GM23338 (cell line): ENCODE results near the gene LTBP2. TPM values are rescaled to one million over a fixed set of nuclear protein-coding genes. Genes with fewer than 3 reads are reported as not detected.

Experiments used
- ATAC-seq: fragments of 200-7000 bp; cut with Tn5 transposase; 3 replicates; pipeline ENCODE4 v1.9.1; 2020
- DNase-seq: peaks from one replicate; pipeline ENCODE4 v3.0.0-alpha.2; 2015; ENCODE audit warnings: low spot score
- H2AFZ ChIP-seq: fragments of 200-600 bp; sonication (generic); 2 replicates; pipeline ENCODE4 v1.8.0; 2016; ENCODE audit warnings: antibody characterized with exemption, mild to moderate bottlenecking, moderate library complexity
- H3F3A ChIP-seq: fragments of 200-600 bp; sonication (generic); replicated peaks from 2 replicates; pipeline ENCODE4 v1.8.0; 2017; ENCODE audit warnings: antibody characterized with exemption, mixed run types, low read depth
- H3K27ac ChIP-seq: fragments of 200-600 bp; sonication (generic); 2 replicates; pipeline ENCODE4 v1.6.1; 2016; ENCODE audit warnings: low read depth
- H3K27me3 ChIP-seq: fragments of 200-600 bp; sonication (generic); 2 replicates; pipeline ENCODE4 v1.8.0; 2016; ENCODE audit warnings: mild to moderate bottlenecking, mixed run types, moderate library complexity; ENCODE audit not compliant: insufficient read depth
- H3K36me3 ChIP-seq: fragments of 200-600 bp; sonication (generic); 2 replicates; pipeline ENCODE4 v1.8.0; 2016; ENCODE audit warnings: mild to moderate bottlenecking; ENCODE audit not compliant: insufficient read depth
- H3K4me1 ChIP-seq: fragments of 200-600 bp; sonication (generic); 2 replicates; pipeline ENCODE4 v1.8.0; 2016; ENCODE audit warnings: mild to moderate bottlenecking, moderate library complexity; ENCODE audit not compliant: insufficient read depth
- H3K4me2 ChIP-seq: fragments of 200-600 bp; sonication (generic); 2 replicates; pipeline ENCODE4 v1.7.1; 2017; ENCODE audit warnings: mixed run types
- H3K4me3 ChIP-seq: fragments of 200-600 bp; sonication (generic); 2 replicates; pipeline ENCODE4 v1.6.1; 2016; ENCODE audit warnings: mixed run types
- H3K79me2 ChIP-seq: fragments of 200-600 bp; sonication (generic); replicated peaks from 2 replicates; pipeline ENCODE4 v1.8.0; 2017; ENCODE audit warnings: mild to moderate bottlenecking; ENCODE audit not compliant: insufficient read depth
- H3K9me2 ChIP-seq: fragments of 200-600 bp; sonication (generic); 2 replicates; pipeline ENCODE4 v1.8.0; 2017; ENCODE audit not compliant: insufficient read depth
- H4K20me1 ChIP-seq: fragments of 200-600 bp; sonication (generic); replicated peaks from 2 replicates; pipeline ENCODE4 v1.8.0; 2017; ENCODE audit warnings: mild to moderate bottlenecking; ENCODE audit not compliant: insufficient read depth
- H3K27ac Mint-ChIP-seq: 2 replicates; pipeline ENCODE4 v1.8.0; 2020; ENCODE audit warnings: inconsistent platforms, mild to moderate bottlenecking, moderate library complexity, mixed read lengths
- H3K27me3 Mint-ChIP-seq: 3 replicates; pipeline ENCODE4 v1.8.0; 2022; ENCODE audit warnings: low read depth, mild to moderate bottlenecking, moderate library complexity, mixed read lengths, inconsistent platforms; ENCODE audit not compliant: insufficient read depth, poor library complexity
- H3K36me3 Mint-ChIP-seq: 3 replicates; pipeline ENCODE4 v1.8.0; 2021; ENCODE audit warnings: low read depth, mild to moderate bottlenecking, inconsistent platforms, moderate library complexity, mixed read lengths
- H3K4me1 Mint-ChIP-seq: 3 replicates; pipeline ENCODE4 v1.8.0; 2020; ENCODE audit warnings: mild to moderate bottlenecking, inconsistent platforms, mixed read lengths
- H3K4me3 Mint-ChIP-seq: 3 replicates; pipeline ENCODE4 v1.8.0; 2021; ENCODE audit warnings: moderate library complexity, mild to moderate bottlenecking, inconsistent platforms, mixed read lengths
- H3K9me3 Mint-ChIP-seq: 3 replicates; pipeline ENCODE4 v1.8.0; 2020; ENCODE audit warnings: moderate library complexity, mild to moderate bottlenecking, inconsistent platforms, mixed read lengths
- ETS1 ChIP-seq: IDR thresholded peaks from 2 replicates; pipeline ENCODE4 v1.6.1; 2016; ENCODE audit warnings: antibody characterized with exemption
- EZH2phosphoT487 ChIP-seq: fragments of 200-600 bp; sonication (generic); IDR thresholded peaks from one replicate; pipeline ENCODE4 v1.8.1; 2018; ENCODE audit warnings: antibody characterized with exemption; ENCODE audit not compliant: unreplicated experiment
- JUNB ChIP-seq: IDR thresholded peaks from one replicate; pipeline ENCODE4 v1.6.1; 2016; ENCODE audit warnings: antibody characterized with exemption; ENCODE audit not compliant: unreplicated experiment
- NANOG ChIP-seq: IDR thresholded peaks from 2 replicates; pipeline ENCODE4 v1.6.1; 2016; ENCODE audit warnings: antibody characterized with exemption, borderline replicate concordance
- REST ChIP-seq: IDR thresholded peaks from one replicate; pipeline ENCODE4 v1.6.1; 2018; ENCODE audit warnings: antibody characterized with exemption; ENCODE audit not compliant: unreplicated experiment
- STAT1 ChIP-seq: IDR thresholded peaks from one replicate; pipeline ENCODE4 v1.6.1; 2016; ENCODE audit warnings: antibody characterized with exemption; ENCODE audit not compliant: unreplicated experiment
- ZNF331 ChIP-seq: fragments of 250-450 bp; sonication (Bioruptor Pico); IDR thresholded peaks from 2 replicates; pipeline ENCODE4 v1.5.0; 2020; ENCODE audit warnings: low read depth, mild to moderate bottlenecking, moderate library complexity
- ZNF462 ChIP-seq: fragments of 250-450 bp; sonication (Bioruptor Pico); IDR thresholded peaks from 2 replicates; pipeline ENCODE4 v1.5.0; 2020; ENCODE audit warnings: mild to moderate bottlenecking, moderate library complexity
- polyA plus RNA-seq: library from polyadenylated mRNA; unstranded; fragments of >200 nt; fragmentation: Nextera tagmentation; extraction: Ambion mirVana; gene quantifications from 2 replicates; pipeline ENCODE4 v1.2.1, GENCODE V29; 2016
- total RNA-seq: library from RNA; depleted of rRNA; stranded (reverse); fragments of >200 nt; shearing (Covaris generic); gene quantifications from 2 replicates; pipeline ENCODE4 v1.2.3, GENCODE V29; 2014
- TF ChIP-seq, protein P1 (sequence below), 2 experiments: fragments of 200-600 bp in 1 of 2; sonication (generic) in 1 of 2; conservative IDR thresholded peaks; 2 replicates each; pipeline versions ENCODE4 v1.5.1 to v1.6.1; 2016 to 2017; ENCODE audit warnings: antibody characterized with exemption in 2 of 2, low read depth in 2 of 2, mild to moderate bottlenecking in 2 of 2, moderate library complexity in 1 of 2

The LTBP2 gene
- total and polyA plus RNA-seq, 2 experiments from 2014 or later, result 0.27 to 0.49 TPM

DNA sequence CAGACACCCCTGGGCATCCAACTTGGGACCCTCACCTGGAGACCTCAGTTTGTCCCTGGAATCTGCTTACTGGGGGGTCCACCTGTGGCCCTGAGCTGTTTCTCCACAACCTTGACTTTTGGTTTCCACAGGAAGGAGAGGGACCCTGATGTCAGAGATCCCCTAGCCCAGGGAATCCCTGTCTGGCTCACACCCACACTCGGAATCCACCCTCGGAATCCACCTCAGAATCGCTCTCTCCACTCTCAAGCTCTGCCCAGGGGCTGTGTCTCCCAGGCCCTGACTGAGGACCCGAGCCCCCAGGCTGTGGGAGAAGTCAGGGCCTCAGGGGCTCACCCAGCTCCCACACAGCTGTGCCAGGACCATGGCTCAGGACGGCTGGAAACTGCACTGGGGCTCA lies 17.4 kb downstream of the LTBP2 start:
- Histone ChIP-seq H3K4me3 (no peak overlapping the region), H3K27me3 (no peaks in the 10 kb centered on the region), H4K20me1 (no peaks in the 10 kb centered on the region), H3K4me2 (no peak overlapping the region), H2AFZ (no peak overlapping the region), H3K36me3 (no peaks in the 10 kb centered on the region), H3K9me2 (no peaks in the 10 kb centered on the region), H3K4me1 (no peaks in the 10 kb centered on the region), H3F3A (no peaks in the 10 kb centered on the region), H3K27ac (no peak overlapping the region), H3K79me2 (no peaks in the 10 kb centered on the region)
- Mint-ChIP-seq H3K9me3 (no peaks in the 10 kb centered on the region; the same call in 2 of the 3 replicates), H3K27me3 (peaks cover 4% of the 10 kb centered on the region), H3K27ac (no peak overlapping the region), H3K4me3 (no peak overlapping the region), H3K4me1 (no peaks in the 10 kb centered on the region), H3K36me3 (no peaks in the 10 kb centered on the region)
- DNase-seq, result no peak
- TF ChIP-seq NANOG (no peak), EZH2phosphoT487 (no peak), ZNF331 (CRISPR knock-in tag) (no peak), STAT1 (no peak), ZNF462 (CRISPR knock-in tag) (no peak)
- peak; percentile 22; the same call in 2 of the 3 replicates for ATAC-seq

DNA sequence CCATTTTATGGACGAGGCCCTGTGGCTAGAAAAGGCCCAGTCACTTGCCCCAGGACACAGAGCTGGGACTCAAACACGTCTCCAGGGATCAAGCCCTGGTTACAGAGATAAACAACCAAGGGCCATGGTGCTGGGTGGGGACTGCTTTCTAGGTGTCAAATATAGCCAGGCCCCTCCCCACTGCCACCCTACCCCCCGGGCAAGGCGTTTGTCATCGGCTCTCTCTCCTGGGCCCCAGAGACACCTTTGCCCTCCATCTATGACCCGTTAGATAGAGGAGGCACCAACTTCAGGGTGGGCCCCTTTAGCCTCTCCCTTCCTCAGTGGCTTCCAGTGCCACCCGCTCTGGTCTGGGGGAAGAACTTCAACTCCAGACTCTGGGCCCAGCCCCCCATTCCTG lies 18.0 kb downstream of the LTBP2 start:
- no peak overlapping the region for H3K27ac Mint-ChIP-seq
- no peaks in the 10 kb centered on the region for H3F3A ChIP-seq
- H3K36me3 ChIP-seq, result no peaks in the 10 kb centered on the region
- ATAC-seq (no peak), DNase-seq (no peak)
- no peaks in the 10 kb centered on the region for H3K36me3 Mint-ChIP-seq
- no peak overlapping the region for H3K4me3 Mint-ChIP-seq
- H3K4me3 ChIP-seq, result no peak overlapping the region
- H4K20me1 ChIP-seq, result no peaks in the 10 kb centered on the region
- H3K27ac ChIP-seq, result no peak overlapping the region
- H3K4me2 ChIP-seq, result no peak overlapping the region
- H3K4me1 ChIP-seq, result no peaks in the 10 kb centered on the region
- H3K9me2 ChIP-seq, result no peaks in the 10 kb centered on the region
- H3K4me1 Mint-ChIP-seq, result no peaks in the 10 kb centered on the region
- peaks cover 4% of the 10 kb centered on the region for H3K27me3 Mint-ChIP-seq
- H3K79me2 ChIP-seq, result no peaks in the 10 kb centered on the region
- no peak overlapping the region for H2AFZ ChIP-seq
- H3K9me3 Mint-ChIP-seq, result no peaks in the 10 kb centered on the region
- H3K27me3 ChIP-seq, result no peaks in the 10 kb centered on the region
- TF ChIP-seq NANOG (no peak), ETS1 (no peak), EZH2phosphoT487 (no peak), REST (no peak), JUNB (no peak), ZNF331 (CRISPR knock-in tag) (no peak)
- TF ChIP-seq, protein P1, sequence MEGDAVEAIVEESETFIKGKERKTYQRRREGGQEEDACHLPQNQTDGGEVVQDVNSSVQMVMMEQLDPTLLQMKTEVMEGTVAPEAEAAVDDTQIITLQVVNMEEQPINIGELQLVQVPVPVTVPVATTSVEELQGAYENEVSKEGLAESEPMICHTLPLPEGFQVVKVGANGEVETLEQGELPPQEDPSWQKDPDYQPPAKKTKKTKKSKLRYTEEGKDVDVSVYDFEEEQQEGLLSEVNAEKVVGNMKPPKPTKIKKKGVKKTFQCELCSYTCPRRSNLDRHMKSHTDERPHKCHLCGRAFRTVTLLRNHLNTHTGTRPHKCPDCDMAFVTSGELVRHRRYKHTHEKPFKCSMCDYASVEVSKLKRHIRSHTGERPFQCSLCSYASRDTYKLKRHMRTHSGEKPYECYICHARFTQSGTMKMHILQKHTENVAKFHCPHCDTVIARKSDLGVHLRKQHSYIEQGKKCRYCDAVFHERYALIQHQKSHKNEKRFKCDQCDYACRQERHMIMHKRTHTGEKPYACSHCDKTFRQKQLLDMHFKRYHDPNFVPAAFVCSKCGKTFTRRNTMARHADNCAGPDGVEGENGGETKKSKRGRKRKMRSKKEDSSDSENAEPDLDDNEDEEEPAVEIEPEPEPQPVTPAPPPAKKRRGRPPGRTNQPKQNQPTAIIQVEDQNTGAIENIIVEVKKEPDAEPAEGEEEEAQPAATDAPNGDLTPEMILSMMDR (conservative IDR thresholded peaks at IDR 0.05; ENCODE audit: low read depth in 2 of 2), result no peak
